Mesothelial cell of epicardium (in vitro differentiated cells): ENCODE measurements around the gene TLK1. TPM values are rescaled to one million over a fixed set of nuclear protein-coding genes. Genes with fewer than 3 reads are reported as not detected.

Experiments used
- DNase-seq, 2 experiments: peaks; one replicate each; pipeline ENCODE4 v3.0.0; 2021; ENCODE audit warnings: low spot score in 2 of 2; ENCODE audit not compliant: unreplicated experiment in 2 of 2
- H3K27ac Mint-ChIP-seq: 2 replicates; pipeline ENCODE4 v1.8.0; 2021; ENCODE audit warnings: mixed read lengths
- H3K27me3 Mint-ChIP-seq: 2 replicates; pipeline ENCODE4 v1.8.0; 2021; ENCODE audit warnings: low read depth, mixed read lengths
- H3K36me3 Mint-ChIP-seq: 2 replicates; pipeline ENCODE4 v1.8.0; 2021; ENCODE audit warnings: mixed read lengths
- H3K4me1 Mint-ChIP-seq: 2 replicates; pipeline ENCODE4 v1.8.0; 2021; ENCODE audit warnings: mixed read lengths
- H3K4me3 Mint-ChIP-seq: 2 replicates; pipeline ENCODE4 v1.8.0; 2021; ENCODE audit warnings: mild to moderate bottlenecking, moderate library complexity, mixed read lengths
- H3K9me3 Mint-ChIP-seq: 2 replicates; pipeline ENCODE4 v1.8.0; 2021; ENCODE audit warnings: mixed read lengths
- CTCF ChIP-seq: fragments of 200-600 bp; sonication (generic); IDR thresholded peaks from one replicate; pipeline ENCODE4 v1.5.0; 2021; ENCODE audit warnings: antibody characterized with exemption; ENCODE audit not compliant: unreplicated experiment
- total RNA-seq: library from RNA; stranded (reverse); gene quantifications from 3 replicates; pipeline ENCODE4 v1.2.1, GENCODE V29; 2021

TLK1 gene
- total RNA-seq, 1 donor from 2014 or later: 72.0 TPM

DNA sequence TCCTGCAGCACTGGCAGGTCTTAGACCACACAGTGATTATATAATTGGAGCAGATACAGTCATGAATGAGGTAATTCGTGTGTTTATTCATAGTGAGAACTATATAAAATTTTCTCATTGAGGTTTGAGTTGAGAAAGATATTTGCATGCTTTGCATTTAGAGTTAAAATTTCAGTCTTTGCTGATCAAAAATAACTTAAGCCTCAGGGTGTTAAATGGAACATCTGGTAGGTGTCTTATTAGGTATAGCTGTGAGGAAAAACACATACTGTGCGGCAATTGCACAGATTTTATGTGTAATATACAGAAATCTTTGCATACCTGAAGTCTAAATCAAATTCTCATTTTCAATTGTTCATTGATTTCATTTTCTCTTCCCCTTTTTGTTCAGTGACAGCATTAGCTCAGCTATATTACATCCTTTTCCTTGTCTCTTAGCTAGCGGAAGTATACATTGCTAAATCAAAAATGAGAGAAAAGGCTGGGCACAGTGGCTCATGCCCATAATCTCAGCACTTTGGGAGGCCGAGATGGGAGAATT, 210.4 kb downstream of the TLK1 start:
- DNase-seq: no peak
- TF ChIP-seq CTCF: no peak
- H3K27ac Mint-ChIP-seq: no peak overlapping the region

GRCh38 chr2:170949415-170949814, 211.3 kb downstream of the TLK1 start:
- no peak for DNase-seq
- Mint-ChIP-seq H3K9me3 (no peaks in the 10 kb centered on the region), H3K27ac (no peak overlapping the region), H3K36me3 (peaks cover 38% of the 10 kb centered on the region), H3K4me1 (no peaks in the 10 kb centered on the region), H3K27me3 (no peaks in the 10 kb centered on the region), H3K4me3 (no peak overlapping the region)
- no peak for TF ChIP-seq CTCF

More for the DNA sequence above, 210.4 kb downstream of the TLK1 start:
- Mint-ChIP-seq H3K4me1 (no peaks in the 10 kb centered on the region), H3K9me3 (no peaks in the 10 kb centered on the region), H3K27me3 (no peaks in the 10 kb centered on the region), H3K36me3 (peaks cover 45% of the 10 kb centered on the region), H3K4me3 (no peak overlapping the region)

DNA sequence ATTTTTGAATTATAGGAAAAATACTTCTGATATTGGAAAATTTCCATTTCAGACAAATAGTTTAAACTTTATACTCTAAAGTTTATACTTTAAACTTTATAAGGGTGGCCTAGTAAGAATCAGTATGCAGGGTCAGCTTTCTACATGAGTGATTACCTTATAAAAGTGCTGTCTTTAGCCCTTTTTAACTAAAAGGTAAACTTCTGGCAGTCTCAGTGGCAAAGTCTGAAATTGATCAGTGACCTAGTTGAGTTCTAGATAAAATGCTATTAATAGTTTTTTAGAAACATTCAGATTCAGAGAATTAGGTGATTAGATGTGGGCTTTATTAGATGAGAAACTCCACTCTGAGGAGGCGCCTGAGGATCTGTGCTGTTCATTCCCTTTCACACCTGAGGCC, 216.1 kb downstream of the TLK1 start:
- H3K9me3 Mint-ChIP-seq: no peaks in the 10 kb centered on the region
- no peak overlapping the region for H3K27ac Mint-ChIP-seq
- H3K36me3 Mint-ChIP-seq: peaks cover 13% of the 10 kb centered on the region
- H3K27me3 Mint-ChIP-seq: no peaks in the 10 kb centered on the region
- no peak for TF ChIP-seq CTCF
- H3K4me3 Mint-ChIP-seq: no peak overlapping the region
- no peak for DNase-seq
- peaks cover 6% of the 10 kb centered on the region for H3K4me1 Mint-ChIP-seq

DNA sequence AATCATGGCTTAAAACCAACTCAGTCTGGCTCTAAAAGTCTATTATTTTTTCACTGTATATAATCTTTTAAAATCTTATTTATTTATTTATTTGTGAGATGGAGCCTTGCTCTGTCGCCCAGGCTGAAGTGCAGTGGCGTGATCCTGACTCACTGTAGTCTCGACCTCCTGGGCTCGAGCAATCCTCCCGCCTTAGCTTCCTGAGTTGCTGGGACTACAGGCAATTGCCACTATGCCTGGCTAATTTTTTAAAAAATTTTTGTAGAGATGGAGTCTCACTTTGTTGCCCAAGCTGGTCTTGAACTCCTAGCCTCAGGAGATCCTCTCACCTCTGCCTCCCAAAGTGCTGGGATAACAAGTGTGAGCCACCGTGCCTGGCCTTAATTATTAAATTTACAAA, 217.1 kb downstream of the TLK1 start:
- Mint-ChIP-seq H3K4me1 (peaks cover 6% of the 10 kb centered on the region), H3K27me3 (no peaks in the 10 kb centered on the region), H3K36me3 (peaks cover 11% of the 10 kb centered on the region), H3K27ac (no peak overlapping the region), H3K9me3 (no peaks in the 10 kb centered on the region), H3K4me3 (no peak overlapping the region)
- no peak for DNase-seq
- TF ChIP-seq CTCF: no peak

- Mint-ChIP-seq H3K27me3 (no peaks in the 10 kb centered on the region), H3K4me3 (no peak overlapping the region), H3K4me1 (peaks cover 6% of the 10 kb centered on the region), H3K9me3 (no peaks in the 10 kb centered on the region), H3K27ac (peak overlapping the region; percentile 35), H3K36me3 (peaks cover 11% of the 10 kb centered on the region)
- no peak for DNase-seq
- no peak for TF ChIP-seq CTCF
Observed at GRCh38 chr2:170943041-170943440, 217.7 kb downstream of the TLK1 start.

GRCh38 chr2:170942615-170943014, 218.1 kb downstream of the TLK1 start:
- H3K36me3 Mint-ChIP-seq: peaks cover 11% of the 10 kb centered on the region
- no peaks in the 10 kb centered on the region for H3K27me3 Mint-ChIP-seq
- peaks cover 6% of the 10 kb centered on the region for H3K4me1 Mint-ChIP-seq
- peak overlapping the region; percentile 35 for H3K27ac Mint-ChIP-seq
- no peak for DNase-seq
- no peaks in the 10 kb centered on the region for H3K9me3 Mint-ChIP-seq
- no peak for TF ChIP-seq CTCF
- H3K4me3 Mint-ChIP-seq: no peak overlapping the region
